SK-N-SH (cell line): ENCODE results near the gene GNAT1. TPM values are rescaled to one million over a fixed set of nuclear protein-coding genes. Genes with fewer than 3 reads are reported as not detected.

Experiments
- CTCF ChIA-PET: fragments of 300-600, 350-600 bp; formaldehyde crosslinking; extraction: SDS; loops from one replicate; lab custom pipeline; 2021; lab: Yijun Ruan, JAX
- POLR2A ChIA-PET: fragments of 350-600 bp; sonication (Branson Sonifier 250); formaldehyde crosslinking; extraction: SDS; loops from one replicate; lab custom pipeline; 2020; ENCODE audit warnings: antibody characterized with exemption, inconsistent platforms; lab: Yijun Ruan, JAX
- DNase-seq: peaks from one replicate; pipeline ENCODE4 v3.0.0; 2012
- H2AFZ ChIP-seq: fragments of 200-600 bp; sonication (generic); 2 replicates; pipeline ENCODE4 v1.8.1; 2016; ENCODE audit warnings: antibody characterized with exemption, mild to moderate bottlenecking, low read depth
- H3F3A ChIP-seq: fragments of 200-600 bp; sonication (generic); replicated peaks from 2 replicates; pipeline ENCODE3; 2016; ENCODE audit warnings: antibody characterized with exemption, mild to moderate bottlenecking; ENCODE audit not compliant: insufficient read depth
- H3K27ac ChIP-seq, 2 experiments: fragments of 200-500 bp in 1 of 2; fragments of 200-600 bp in 1 of 2; sonication (Bioruptor generic) in 1 of 2; sonication (generic), shearing (Covaris generic) in 1 of 2; 2 replicates each; pipeline versions ENCODE4 v1.5.1 to v1.6.1; 2014 to 2016; ENCODE audit warnings: low read depth in 2 of 2, inconsistent platforms in 1 of 2, low read length in 1 of 2, mild to moderate bottlenecking in 1 of 2, mixed read lengths in 1 of 2
- H3K27me3 ChIP-seq: fragments of 200-600 bp; sonication (generic), shearing (Covaris generic); 2 replicates; pipeline ENCODE4 v1.6.1; 2016; ENCODE audit warnings: mixed run types; ENCODE audit not compliant: insufficient read depth
- H3K36me3 ChIP-seq, 2 experiments: fragments of 200-500 bp in 1 of 2; fragments of 200-600 bp in 1 of 2; sonication (Bioruptor generic) in 1 of 2; sonication (generic) in 1 of 2; replicated peaks in 1 of 2; 2 replicates each; pipeline versions ENCODE3 to v1.5.1; 2014 to 2016; ENCODE audit warnings: low read length in 1 of 2, mild to moderate bottlenecking in 1 of 2; ENCODE audit not compliant: insufficient read depth in 2 of 2, control insufficient read depth in 1 of 2
- H3K4me1 ChIP-seq, 2 experiments: fragments of 200-500 bp in 1 of 2; fragments of 200-600 bp in 1 of 2; sonication (Bioruptor generic) in 1 of 2; sonication (generic), shearing (Covaris generic) in 1 of 2; 2 replicates each; pipeline versions ENCODE4 v1.5.1 to v1.6.1; 2014 to 2016; ENCODE audit warnings: low read depth in 1 of 2, low read length in 1 of 2, mixed run types in 1 of 2; ENCODE audit not compliant: insufficient read depth in 2 of 2, control insufficient read depth in 1 of 2
- H3K4me2 ChIP-seq: fragments of 200-600 bp; sonication (generic), shearing (Covaris generic); 2 replicates; pipeline ENCODE4 v1.6.1; 2017; ENCODE audit warnings: mixed run types
- H3K4me3 ChIP-seq, 2 experiments: fragments of 200-500 bp in 1 of 2; fragments of 200-600 bp in 1 of 2; sonication (Bioruptor generic) in 1 of 2; sonication (generic), shearing (Covaris generic) in 1 of 2; 2 replicates each; pipeline versions ENCODE4 v1.5.1 to v1.8.1; 2014 to 2016; ENCODE audit warnings: low read depth in 2 of 2, inconsistent platforms in 1 of 2, low read length in 1 of 2, mild to moderate bottlenecking in 1 of 2, mixed read lengths in 1 of 2, moderate library complexity in 1 of 2
- H3K79me2 ChIP-seq: fragments of 200-600 bp; sonication (generic); 2 replicates; pipeline ENCODE4 v1.8.1; 2017; ENCODE audit warnings: mild to moderate bottlenecking; ENCODE audit not compliant: insufficient read depth
- H3K9ac ChIP-seq: fragments of 200-600 bp; sonication (generic); 2 replicates; pipeline ENCODE4 v1.6.1; 2017; ENCODE audit warnings: mixed run types
- H3K9me2 ChIP-seq: fragments of 200-600 bp; sonication (generic); 2 replicates; pipeline ENCODE4 v1.6.1; 2017; ENCODE audit warnings: mixed run types
- H3K9me3 ChIP-seq: fragments of 200-600 bp; sonication (generic); 2 replicates; pipeline ENCODE4 v1.6.1; 2017; ENCODE audit warnings: mixed run types, mild to moderate bottlenecking, moderate library complexity
- H4K20me1 ChIP-seq: fragments of 200-600 bp; sonication (generic); 2 replicates; pipeline ENCODE4 v1.6.1; 2017; ENCODE audit warnings: mild to moderate bottlenecking, mixed run types; ENCODE audit not compliant: insufficient read depth
- ELF1 ChIP-seq: IDR thresholded peaks from 2 replicates; pipeline ENCODE4 v1.4.0; 2012
- EP300 ChIP-seq, 2 experiments: IDR thresholded peaks; 2 replicates each; pipeline versions ENCODE4 v1.4.0 to v1.6.1; 2012; ENCODE audit warnings: borderline replicate concordance in 1 of 2, low read depth in 1 of 2, low read length in 1 of 2
- EZH2phosphoT487 ChIP-seq: fragments of 200-600 bp; sonication (generic); IDR thresholded peaks from 2 replicates; pipeline ENCODE4 v1.6.1; 2017; ENCODE audit warnings: low read depth, mixed run types, mild to moderate bottlenecking, antibody characterized with exemption, moderate library complexity, borderline replicate concordance
- FOSL2 ChIP-seq: IDR thresholded peaks from 2 replicates; pipeline ENCODE4 v1.4.0; 2012; ENCODE audit warnings: low read depth, mild to moderate bottlenecking, moderate library complexity, borderline replicate concordance
- FOXJ3 ChIP-seq: sonication (generic); formaldehyde crosslinking; IDR thresholded peaks from 2 replicates; pipeline ENCODE4 v1.5.1; 2020; ENCODE audit warnings: mild to moderate bottlenecking, missing genetic modification reagents
- FOXM1 ChIP-seq: IDR thresholded peaks from 2 replicates; pipeline ENCODE4 v1.4.0; 2012; ENCODE audit warnings: low read depth, mild to moderate bottlenecking
- GATA2 ChIP-seq: sonication (generic); formaldehyde crosslinking; IDR thresholded peaks from 2 replicates; pipeline ENCODE4 v1.5.0; 2020; ENCODE audit warnings: mild to moderate bottlenecking, missing genetic modification reagents
- MEF2A ChIP-seq: IDR thresholded peaks from 2 replicates; pipeline ENCODE4 v1.4.0; 2012; ENCODE audit warnings: low read depth, borderline replicate concordance
- MXI1 ChIP-seq: IDR thresholded peaks from 2 replicates; pipeline ENCODE4 v1.6.1; 2012; ENCODE audit warnings: mild to moderate bottlenecking, low read depth, low read length, improper control_type of control experiment
- POLR2AphosphoS5 ChIP-seq: IDR thresholded peaks from 2 replicates; pipeline ENCODE4 v1.6.1; 2012; ENCODE audit warnings: low read depth, low read length
- RFX5 ChIP-seq: IDR thresholded peaks from 2 replicates; pipeline ENCODE4 v1.6.1; 2012; ENCODE audit warnings: mild to moderate bottlenecking, improper control_type of control experiment, low read length
- RXRA ChIP-seq: IDR thresholded peaks from 2 replicates; pipeline ENCODE4 v1.4.0; 2012; ENCODE audit warnings: low read depth, mild to moderate bottlenecking, borderline replicate concordance
- TAF1 ChIP-seq: IDR thresholded peaks from 2 replicates; pipeline ENCODE4 v1.6.1; 2012; ENCODE audit warnings: low read depth, mild to moderate bottlenecking, low read length, moderate library complexity, borderline replicate concordance
- TEAD4 ChIP-seq: IDR thresholded peaks from 2 replicates; pipeline ENCODE4 v1.4.0; 2012; ENCODE audit warnings: mild to moderate bottlenecking, borderline replicate concordance; ENCODE audit not compliant: insufficient read depth
- YY1 ChIP-seq: IDR thresholded peaks from 2 replicates; pipeline ENCODE4 v1.4.0; 2012; ENCODE audit warnings: low read depth, mild to moderate bottlenecking
- WGBS: methylation state at CpG from one replicate; pipeline ENCODE4 v1.1.6; 2017; ENCODE audit warnings: low lambda C conversion rate; 5-methylcytosine and 5-hydroxymethylcytosine counted together
- polyA plus RNA-seq, 3 experiments: library from polyadenylated mRNA; depleted of rRNA; stranded (reverse); fragments of >200 nt; gene quantifications; 2 replicates each; pipeline ENCODE4 v1.2.3, GENCODE V29; 2012
- TF ChIP-seq, protein P1 (sequence below): fragments of 200-600 bp; sonication (generic); IDR thresholded peaks from 2 replicates; pipeline ENCODE4 v1.6.1; 2017; ENCODE audit warnings: antibody characterized with exemption, mild to moderate bottlenecking, moderate library complexity
- TF ChIP-seq, protein P2 (sequence below): fragments of 150-350 bp; IDR thresholded peaks from 2 replicates; pipeline ENCODE4 v1.6.1; 2017; ENCODE audit warnings: antibody characterized with exemption, low read length, low read depth, borderline replicate concordance
- TF ChIP-seq, protein P3 (sequence below): IDR thresholded peaks from 2 replicates; pipeline ENCODE4 v1.4.0; 2012; ENCODE audit warnings: low read depth
- TF ChIP-seq, protein P4 (sequence below): IDR thresholded peaks from 2 replicates; pipeline ENCODE4; 2012

The GNAT1 gene
- polyA plus RNA-seq, 1 of the 3 experiments (the other 2 are of a cell fraction) = not detected

DNA sequence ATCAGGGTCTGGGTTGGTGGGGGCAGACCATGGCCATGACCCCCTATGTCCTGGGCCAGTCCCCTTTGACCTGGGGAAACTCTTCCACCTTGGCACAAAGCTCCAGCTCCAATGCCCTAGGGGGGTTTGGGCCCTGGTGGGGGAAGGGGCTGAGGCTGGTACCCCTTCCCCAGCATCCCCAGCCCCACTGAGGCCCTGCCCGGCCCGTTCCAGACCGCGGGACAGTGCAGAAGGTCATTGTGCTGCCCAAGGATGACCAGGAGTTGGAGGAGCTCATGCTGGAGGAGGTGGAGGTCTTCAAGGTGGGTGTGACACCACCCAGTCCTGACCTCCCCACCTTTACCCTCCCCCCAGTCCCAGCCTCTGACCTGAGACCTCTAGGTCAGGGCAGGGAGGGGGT, 6.2 kb upstream of the GNAT1 start:
- H3K9ac ChIP-seq = no peak overlapping the region
- no peak for TF ChIP-seq ELF1
- TF ChIP-seq POLR2AphosphoS5 = no peak
- TF ChIP-seq, protein P1, sequence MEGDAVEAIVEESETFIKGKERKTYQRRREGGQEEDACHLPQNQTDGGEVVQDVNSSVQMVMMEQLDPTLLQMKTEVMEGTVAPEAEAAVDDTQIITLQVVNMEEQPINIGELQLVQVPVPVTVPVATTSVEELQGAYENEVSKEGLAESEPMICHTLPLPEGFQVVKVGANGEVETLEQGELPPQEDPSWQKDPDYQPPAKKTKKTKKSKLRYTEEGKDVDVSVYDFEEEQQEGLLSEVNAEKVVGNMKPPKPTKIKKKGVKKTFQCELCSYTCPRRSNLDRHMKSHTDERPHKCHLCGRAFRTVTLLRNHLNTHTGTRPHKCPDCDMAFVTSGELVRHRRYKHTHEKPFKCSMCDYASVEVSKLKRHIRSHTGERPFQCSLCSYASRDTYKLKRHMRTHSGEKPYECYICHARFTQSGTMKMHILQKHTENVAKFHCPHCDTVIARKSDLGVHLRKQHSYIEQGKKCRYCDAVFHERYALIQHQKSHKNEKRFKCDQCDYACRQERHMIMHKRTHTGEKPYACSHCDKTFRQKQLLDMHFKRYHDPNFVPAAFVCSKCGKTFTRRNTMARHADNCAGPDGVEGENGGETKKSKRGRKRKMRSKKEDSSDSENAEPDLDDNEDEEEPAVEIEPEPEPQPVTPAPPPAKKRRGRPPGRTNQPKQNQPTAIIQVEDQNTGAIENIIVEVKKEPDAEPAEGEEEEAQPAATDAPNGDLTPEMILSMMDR = no peak
- no peak for TF ChIP-seq EP300 (IDR thresholded peaks at IDR 0.05; ENCODE audit: borderline replicate concordance in 1 of 2, low read depth in 1 of 2, low read length in 1 of 2)
- TF ChIP-seq RXRA = no peak
- TF ChIP-seq, protein P2, sequence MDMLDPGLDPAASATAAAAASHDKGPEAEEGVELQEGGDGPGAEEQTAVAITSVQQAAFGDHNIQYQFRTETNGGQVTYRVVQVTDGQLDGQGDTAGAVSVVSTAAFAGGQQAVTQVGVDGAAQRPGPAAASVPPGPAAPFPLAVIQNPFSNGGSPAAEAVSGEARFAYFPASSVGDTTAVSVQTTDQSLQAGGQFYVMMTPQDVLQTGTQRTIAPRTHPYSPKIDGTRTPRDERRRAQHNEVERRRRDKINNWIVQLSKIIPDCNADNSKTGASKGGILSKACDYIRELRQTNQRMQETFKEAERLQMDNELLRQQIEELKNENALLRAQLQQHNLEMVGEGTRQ = no peak
- no peak for TF ChIP-seq YY1
- no peak for TF ChIP-seq FOSL2
- no peak for TF ChIP-seq MEF2A
- no peak for TF ChIP-seq EZH2phosphoT487
- no peak for TF ChIP-seq FOXM1
- no peak for TF ChIP-seq FOXJ3 (CRISPR knock-in tag)
- TF ChIP-seq, protein P3, sequence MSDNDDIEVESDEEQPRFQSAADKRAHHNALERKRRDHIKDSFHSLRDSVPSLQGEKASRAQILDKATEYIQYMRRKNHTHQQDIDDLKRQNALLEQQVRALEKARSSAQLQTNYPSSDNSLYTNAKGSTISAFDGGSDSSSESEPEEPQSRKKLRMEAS = no peak
- no peak for TF ChIP-seq TEAD4
- TF ChIP-seq, protein P4, sequence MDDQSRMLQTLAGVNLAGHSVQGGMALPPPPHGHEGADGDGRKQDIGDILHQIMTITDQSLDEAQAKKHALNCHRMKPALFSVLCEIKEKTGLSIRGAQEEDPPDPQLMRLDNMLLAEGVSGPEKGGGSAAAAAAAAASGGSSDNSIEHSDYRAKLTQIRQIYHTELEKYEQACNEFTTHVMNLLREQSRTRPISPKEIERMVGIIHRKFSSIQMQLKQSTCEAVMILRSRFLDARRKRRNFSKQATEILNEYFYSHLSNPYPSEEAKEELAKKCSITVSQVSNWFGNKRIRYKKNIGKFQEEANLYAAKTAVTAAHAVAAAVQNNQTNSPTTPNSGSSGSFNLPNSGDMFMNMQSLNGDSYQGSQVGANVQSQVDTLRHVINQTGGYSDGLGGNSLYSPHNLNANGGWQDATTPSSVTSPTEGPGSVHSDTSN = no peak
- no peak for TF ChIP-seq RFX5
- no peak for TF ChIP-seq TAF1
- TF ChIP-seq MXI1 = no peak
- no peak for TF ChIP-seq GATA2 (CRISPR knock-in tag)
- TF ChIP-seq, all 33 proteins: peak for 0
- no peaks in the 10 kb centered on the region for H3K9me3 ChIP-seq
- no peak overlapping the region for H3K27ac ChIP-seq
- DNase-seq = no peak
- no peaks in the 10 kb centered on the region for H3K27me3 ChIP-seq
- no CpG with 5 or more reads among the region's 4 CpGs for WGBS
- no peaks in the 10 kb centered on the region for H3K9me2 ChIP-seq
- no peak overlapping the region for H2AFZ ChIP-seq
- POLR2A ChIA-PET = no interaction called here
- H3K4me2 ChIP-seq = no peak overlapping the region
- CTCF ChIA-PET = interaction anchor here (0.7 to 23.1 kb wide), 8 partner anchors 10 to 89 kb away, joined by 3 to 1375 read pairs (median 4); partner anchors contain the start of genes GNAI2 and SLC38A3
- no peak overlapping the region for H3K4me3 ChIP-seq
- H3K36me3 ChIP-seq = peaks cover 0 to 4% of the 10 kb centered on the region in 2 experiments
- H4K20me1 ChIP-seq = no peaks in the 10 kb centered on the region
- no peaks in the 10 kb centered on the region for H3F3A ChIP-seq
- H3K79me2 ChIP-seq = no peaks in the 10 kb centered on the region
- H3K4me1 ChIP-seq = peaks cover 0 to 13% of the 10 kb centered on the region in 2 experiments; a peak in 1 of 4 replicates
